Mesodermal cell (in vitro differentiated cells): ENCODE data around the gene KIF21A.

Experiments
- H3K27ac ChIP-seq: 2 replicates; pipeline ENCODE4 v1.7.0; 2013; ENCODE audit warnings: mild to moderate bottlenecking, low read depth, low read length, moderate library complexity; ENCODE audit not compliant: severe bottlenecking
- H3K36me3 ChIP-seq: 2 replicates; pipeline ENCODE4 v1.7.1; 2013; ENCODE audit warnings: mild to moderate bottlenecking, low read length, moderate library complexity; ENCODE audit not compliant: control insufficient read depth, insufficient read depth
- H3K4me1 ChIP-seq: one replicate; pipeline ENCODE4 v1.7.1; 2013; ENCODE audit warnings: mild to moderate bottlenecking, low read length; ENCODE audit not compliant: insufficient read depth, control insufficient read depth, poor library complexity, severe bottlenecking
- H3K4me3 ChIP-seq: 2 replicates; pipeline ENCODE4 v1.7.0; 2013; ENCODE audit warnings: low read length, control low read depth, mild to moderate bottlenecking; ENCODE audit not compliant: insufficient read depth, poor library complexity, severe bottlenecking; ENCODE audit errors: extremely low read depth
- H3K9me3 ChIP-seq: 2 replicates; pipeline ENCODE4 v1.7.1; 2013; ENCODE audit warnings: mild to moderate bottlenecking, low read length, moderate library complexity; ENCODE audit not compliant: control insufficient read depth
- WGBS, 2 experiments: methylation state at CpG; one replicate each; pipeline ENCODE4 v1.1.5; 2013; ENCODE audit warnings: missing lambda C conversion rate in 2 of 2; ENCODE audit not compliant: insufficient coverage in 2 of 2; 5-methylcytosine and 5-hydroxymethylcytosine counted together

The KIF21A gene

DNA sequence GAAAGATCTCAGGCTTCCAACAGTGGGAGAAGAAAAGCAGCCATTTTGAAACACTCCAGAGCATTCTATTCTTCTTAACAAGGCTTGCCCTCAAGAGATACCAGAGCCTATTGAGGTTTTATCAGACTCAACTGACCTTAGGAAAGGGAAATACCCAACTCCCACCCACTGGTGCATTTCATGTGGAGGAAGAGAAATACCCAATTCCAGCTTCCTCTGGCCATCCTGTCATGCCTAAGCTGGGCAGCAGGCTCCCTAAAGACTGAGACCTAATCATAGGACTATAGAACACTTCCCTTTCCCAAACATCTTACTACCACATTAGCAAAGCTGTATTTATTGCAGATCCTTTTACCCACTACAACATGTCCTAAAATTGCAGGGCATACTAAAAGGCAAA, 164.5 kb downstream of the KIF21A start:
- H3K4me1 ChIP-seq, result no peaks in the 10 kb centered on the region

DNA sequence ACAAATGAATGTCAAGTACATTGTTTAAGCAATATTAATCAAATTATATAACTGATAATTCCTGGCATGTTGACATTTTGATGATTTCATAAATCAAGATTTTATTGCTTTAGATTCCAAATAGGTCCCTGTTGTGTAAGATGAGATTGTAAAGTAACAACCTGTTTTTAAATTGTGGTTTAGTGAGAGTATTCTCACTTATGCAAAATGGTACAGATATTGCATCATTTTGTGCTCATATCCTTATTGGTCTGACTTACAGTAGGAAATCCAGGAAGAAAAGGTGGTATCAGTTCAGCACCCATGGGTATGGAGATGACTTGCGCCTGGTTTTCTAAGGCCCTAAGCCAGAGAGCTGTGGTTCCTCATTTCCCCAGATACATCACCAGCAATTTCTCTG, 165.5 kb downstream of the KIF21A start:
- H3K27ac ChIP-seq, result no peak overlapping the region
- WGBS, 2 experiments, result 86% methylated on average over 1 of the region's 1 CpG; no CpG with 5 or more reads in 1 of the 2 experiments
- H3K4me1 ChIP-seq, result no peaks in the 10 kb centered on the region
- H3K4me3 ChIP-seq, result no peak overlapping the region
- no peaks in the 10 kb centered on the region for H3K9me3 ChIP-seq
- no peaks in the 10 kb centered on the region for H3K36me3 ChIP-seq

More for the DNA sequence above, 164.5 kb downstream of the KIF21A start:
- H3K4me3 ChIP-seq, result no peak overlapping the region
- H3K36me3 ChIP-seq, result no peaks in the 10 kb centered on the region
- no peak overlapping the region for H3K27ac ChIP-seq
- no peaks in the 10 kb centered on the region for H3K9me3 ChIP-seq

DNA sequence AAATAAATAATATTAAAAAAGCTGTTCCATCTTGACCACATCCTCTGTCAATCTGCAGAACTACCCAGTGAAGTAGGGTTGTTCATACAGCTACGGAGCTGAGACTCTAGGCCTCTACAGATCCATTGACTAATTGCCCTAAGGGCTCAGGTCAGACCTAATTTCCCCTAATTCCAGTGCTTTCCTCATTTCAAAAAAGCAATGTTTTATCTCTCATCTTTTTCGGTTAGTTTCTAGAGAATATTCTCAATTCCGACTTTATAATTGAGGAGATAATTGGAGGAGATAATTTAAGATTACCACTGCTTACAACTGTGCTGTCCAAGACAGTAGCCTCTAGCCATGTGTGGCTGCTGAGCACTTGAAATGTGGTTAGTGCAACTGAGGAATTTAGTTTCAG, 167.1 kb downstream of the KIF21A start:
- no peaks in the 10 kb centered on the region for H3K36me3 ChIP-seq
- H3K4me1 ChIP-seq, result no peaks in the 10 kb centered on the region
- H3K9me3 ChIP-seq, result no peaks in the 10 kb centered on the region
- H3K27ac ChIP-seq, result no peak overlapping the region
- WGBS, 2 experiments, result 67 to 90% methylated on average over 1 of the region's 3 CpGs
- H3K4me3 ChIP-seq, result no peak overlapping the region

DNA sequence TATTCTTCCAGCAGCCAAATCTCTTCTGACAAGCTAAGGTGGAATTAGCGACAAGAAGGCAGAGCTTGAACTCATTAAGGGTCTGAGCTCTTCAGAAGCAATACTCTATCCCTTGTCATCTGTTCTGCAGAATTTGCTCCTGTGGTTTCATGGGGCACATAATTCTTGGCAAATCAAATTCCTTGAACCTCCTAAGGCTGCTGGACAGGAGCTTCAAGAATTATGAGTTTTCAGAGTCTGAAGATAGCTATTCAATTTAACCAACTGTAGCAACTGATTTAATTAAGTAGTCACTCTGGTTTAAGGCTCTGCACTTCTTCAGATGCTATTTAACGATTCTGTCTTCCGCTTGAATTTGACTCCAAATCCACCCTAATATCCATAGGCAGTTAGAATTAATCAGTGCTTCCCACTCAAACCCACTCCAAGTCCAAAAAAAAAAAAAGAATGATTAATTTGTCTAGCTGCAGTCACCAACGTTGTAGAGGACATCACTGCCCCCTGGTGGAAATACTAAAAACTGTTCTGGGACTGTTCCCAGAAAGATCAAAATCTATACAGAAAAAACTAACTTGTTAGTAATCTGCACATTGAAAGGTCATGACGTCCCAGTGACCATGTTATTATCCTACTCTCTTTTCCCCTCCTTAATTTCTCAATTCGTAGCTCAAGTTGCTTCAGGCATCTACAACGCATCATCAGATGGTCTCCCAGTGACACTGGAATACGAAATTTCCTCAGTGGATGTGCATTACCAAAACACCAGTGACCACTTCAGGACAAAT, 169.9 kb downstream of the KIF21A start:
- 40 to 45% methylated on average over 6 of the region's 8 CpGs for WGBS, 2 experiments
- Histone ChIP-seq H3K4me1 (no peaks in the 10 kb centered on the region), H3K36me3 (no peaks in the 10 kb centered on the region), H3K9me3 (no peaks in the 10 kb centered on the region), H3K27ac (no peak overlapping the region), H3K4me3 (no peak overlapping the region)

DNA sequence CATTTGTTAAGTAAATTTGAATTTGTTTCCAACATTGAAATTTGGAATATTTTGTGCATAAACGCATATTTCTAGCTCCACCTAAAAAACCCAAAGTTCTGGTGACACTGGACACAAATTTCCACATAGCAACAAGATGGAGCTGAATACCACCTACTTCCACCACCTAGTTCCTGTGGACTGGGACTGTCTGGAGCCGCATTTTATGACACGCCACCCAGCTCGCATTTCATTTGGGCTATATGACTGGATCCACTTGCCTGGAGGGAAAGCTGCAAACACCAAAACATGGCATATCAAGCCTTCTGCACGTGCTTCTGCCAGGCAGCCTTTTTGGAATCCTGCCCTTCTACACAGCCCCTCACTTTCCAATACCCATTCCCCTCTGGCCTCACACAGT, 173.4 kb downstream of the KIF21A start:
- Histone ChIP-seq H3K4me3 (no peak overlapping the region), H3K27ac (no peak overlapping the region), H3K4me1 (no peaks in the 10 kb centered on the region), H3K9me3 (no peaks in the 10 kb centered on the region), H3K36me3 (no peaks in the 10 kb centered on the region)
- 90% methylated on average over 3 to 4 of the region's 5 CpGs for WGBS, 2 experiments

DNA sequence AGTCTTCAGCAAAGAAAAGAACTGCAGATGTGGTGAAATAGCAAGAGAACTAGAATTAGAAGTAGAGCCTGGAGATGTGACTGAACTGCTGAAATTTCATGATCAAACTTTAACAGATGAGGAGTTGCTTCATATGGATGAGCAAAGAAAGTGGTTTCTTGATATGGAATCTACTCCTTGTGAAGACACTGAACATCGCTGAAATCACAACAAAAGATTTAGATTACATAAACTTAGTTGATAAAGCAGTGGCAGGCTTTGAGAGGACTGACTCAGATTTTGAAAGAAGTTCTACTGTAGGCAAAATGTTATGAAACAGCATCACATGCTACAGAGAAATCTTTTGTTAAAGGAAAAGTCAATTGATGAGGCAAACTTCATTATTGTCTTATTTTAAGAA, 175.0 kb downstream of the KIF21A start:
- Histone ChIP-seq H3K9me3 (no peaks in the 10 kb centered on the region), H3K27ac (no peak overlapping the region), H3K4me3 (no peak overlapping the region), H3K36me3 (no peaks in the 10 kb centered on the region), H3K4me1 (no peaks in the 10 kb centered on the region)
- no CpG with 5 or more reads among the region's 1 CpG for WGBS, 2 experiments

DNA sequence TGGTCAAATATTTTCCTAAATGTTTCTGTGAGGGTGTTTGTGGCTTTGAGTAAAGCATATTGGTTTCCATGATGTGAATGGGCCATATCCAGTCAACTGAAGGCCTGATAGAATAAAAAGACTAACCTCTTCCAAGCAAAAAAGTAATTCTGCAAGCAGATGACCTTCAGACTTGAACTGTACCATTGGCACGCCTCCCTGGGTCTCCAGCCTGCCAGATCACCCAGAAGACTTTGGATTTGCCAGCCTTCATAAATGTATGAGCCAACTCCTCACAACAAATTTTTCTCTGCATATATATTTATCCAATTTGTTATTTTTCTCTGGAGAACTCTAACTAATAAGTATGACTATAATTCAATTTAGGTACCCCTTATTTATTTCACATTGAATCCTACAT, 190.3 kb downstream of the KIF21A start:
- 91 to 100% methylated on average over 1 of the region's 1 CpG for WGBS, 2 experiments
- H3K9me3 ChIP-seq, result no peaks in the 10 kb centered on the region
- H3K36me3 ChIP-seq, result no peaks in the 10 kb centered on the region
- H3K27ac ChIP-seq, result no peak overlapping the region
- H3K4me1 ChIP-seq, result no peaks in the 10 kb centered on the region
- no peak overlapping the region for H3K4me3 ChIP-seq
